Activated CD8-positive, alpha-beta memory T cell treated with anti-CD3 and anti-CD28 coated beads, Interleukin-2, amount 50 U/mL, for 1 hour (primary cell): ENCODE measurements around the gene DNAJA3.
A peak's percentile ranks its signal among the peaks of the same experiment; 100 is the strongest.

Source experiments
- DNase-seq: peaks from one replicate; pipeline ENCODE4 v3.0.0-alpha.2; 2020; ENCODE audit errors: extremely low read depth

Gene DNAJA3

DNA sequence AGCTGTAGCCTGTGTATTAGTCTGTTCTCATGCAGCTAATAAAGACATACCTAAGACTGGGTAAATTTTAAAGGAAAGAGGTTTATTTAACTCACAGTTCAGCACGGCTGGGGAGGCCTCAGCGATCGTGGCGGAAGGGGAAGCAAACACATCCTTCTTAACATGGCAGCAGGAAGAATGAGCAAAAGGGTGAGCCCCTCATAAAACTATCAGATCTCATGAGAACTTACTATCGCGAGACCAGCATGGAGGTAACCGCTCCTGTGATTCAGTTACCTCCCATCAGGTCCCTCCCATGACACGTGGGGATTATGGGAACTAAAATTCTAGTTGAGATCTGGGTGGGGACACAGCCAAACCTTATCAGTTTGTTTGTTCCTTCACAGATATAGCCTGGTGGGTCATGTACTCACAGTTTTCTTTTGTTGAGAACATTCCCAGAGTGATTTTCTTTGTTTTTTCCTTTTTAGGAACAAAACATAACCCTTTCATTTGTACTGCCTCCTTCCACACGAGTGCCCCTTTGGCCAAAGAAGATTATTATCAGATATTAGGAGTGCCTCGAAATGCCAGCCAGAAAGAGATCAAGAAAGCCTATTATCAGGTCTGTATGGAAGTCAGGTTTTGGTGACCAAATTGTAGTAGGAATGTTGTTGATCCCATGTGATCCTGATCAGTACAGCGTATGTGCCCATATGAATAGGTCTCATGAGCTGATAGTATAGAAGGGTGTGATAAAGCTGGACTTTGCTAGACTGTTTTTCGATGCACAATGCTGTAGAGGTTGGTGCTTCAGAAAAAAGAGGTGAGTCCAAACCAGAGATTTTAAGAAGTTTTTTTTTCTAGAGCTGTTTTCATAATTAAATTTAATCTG lies 8.5 kb downstream of the DNAJA3 start:
- DNase-seq, result no peak

DNA sequence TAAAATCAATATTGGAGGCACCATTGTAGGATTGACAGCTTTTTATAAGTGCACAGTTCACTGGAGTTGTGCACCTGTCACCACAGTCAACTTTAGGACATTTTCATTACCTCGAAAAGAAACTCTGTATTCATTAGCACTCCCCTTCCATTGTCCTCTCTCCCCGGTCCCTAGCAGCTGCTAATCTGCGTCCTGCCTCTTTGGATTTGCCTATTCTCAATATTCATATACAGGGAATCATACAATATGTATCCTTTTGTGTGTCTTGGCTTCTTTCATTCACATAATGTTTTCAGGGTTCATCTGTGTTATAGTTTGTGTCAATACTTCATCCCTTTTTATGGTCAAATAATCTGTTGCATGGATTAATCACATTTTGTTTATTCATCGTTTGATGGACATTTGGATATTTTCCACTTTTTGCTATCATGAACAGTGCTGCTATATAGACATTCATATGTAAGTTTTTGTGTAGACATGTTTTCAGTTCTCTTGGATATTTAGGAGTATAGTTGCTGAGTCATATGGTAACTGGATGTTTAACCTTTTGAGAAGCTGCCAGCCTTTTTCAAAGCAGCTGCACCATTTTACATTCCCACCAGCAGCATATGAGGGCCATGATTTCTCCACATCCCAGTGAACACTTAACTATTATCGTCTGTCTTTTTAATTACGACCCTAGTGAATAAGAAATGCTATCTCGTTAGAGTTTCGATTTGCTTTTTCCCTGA lies 9.8 kb downstream of the DNAJA3 start:
- DNase-seq, result no peak

DNA sequence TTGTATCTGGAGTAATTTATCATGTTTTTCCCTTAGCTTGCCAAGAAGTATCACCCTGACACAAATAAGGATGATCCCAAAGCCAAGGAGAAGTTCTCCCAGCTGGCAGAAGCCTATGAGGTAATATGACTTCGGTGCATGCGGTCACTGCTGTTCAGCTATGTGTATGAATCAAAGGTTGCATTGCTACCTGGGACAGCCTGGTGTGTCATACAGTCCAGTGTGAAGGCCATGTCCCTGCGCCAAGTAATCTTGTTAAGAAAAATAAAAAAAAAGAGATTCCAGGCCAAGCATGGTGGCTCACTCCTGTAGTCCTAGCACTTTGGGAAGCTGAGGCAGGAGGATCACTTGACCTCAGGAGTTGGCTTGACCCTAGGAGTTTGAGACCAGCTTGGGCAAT lies 11.7 kb downstream of the DNAJA3 start:
- DNase-seq, result no peak

DNA sequence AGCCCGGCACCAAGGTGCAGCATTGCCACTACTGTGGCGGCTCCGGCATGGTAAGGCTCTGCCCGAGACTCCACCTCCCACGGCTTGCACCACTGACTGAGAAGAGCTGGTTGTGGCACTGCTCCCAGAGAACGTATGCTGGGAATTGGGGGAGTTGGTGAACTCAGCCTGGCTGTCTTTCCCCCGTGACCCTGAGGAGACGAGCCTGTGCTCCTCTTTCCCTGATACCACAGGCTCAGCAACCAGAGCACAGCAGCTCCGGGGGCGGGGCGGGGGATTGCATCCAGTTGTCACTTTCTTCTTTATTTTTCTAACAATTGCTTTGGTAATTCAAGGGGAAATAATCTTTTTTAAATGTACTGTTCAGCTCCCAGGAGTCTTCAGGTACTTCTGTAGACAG lies 16.7 kb downstream of the DNAJA3 start:
- DNase-seq, result no peak

DNA sequence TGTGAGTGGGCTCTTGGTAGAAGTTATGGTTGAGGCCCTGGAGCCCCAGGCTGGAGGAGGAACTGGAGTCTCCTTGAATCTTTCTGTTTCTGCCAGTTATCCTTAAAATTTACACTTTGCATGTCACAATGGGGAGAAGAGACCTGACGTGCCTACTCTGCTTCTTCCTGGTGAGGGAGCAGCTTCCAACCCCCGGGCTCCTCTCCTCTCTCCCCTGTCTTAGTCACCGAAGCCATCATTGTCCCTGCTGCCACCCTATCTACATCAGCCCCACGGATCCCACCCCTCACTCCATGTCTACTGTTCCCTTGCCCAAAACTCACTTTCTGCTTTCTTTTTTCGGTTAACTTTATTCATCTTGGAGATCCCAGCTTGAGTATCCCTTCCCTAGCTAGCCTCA lies 17.6 kb downstream of the DNAJA3 start:
- DNase-seq, result no peak

DNA sequence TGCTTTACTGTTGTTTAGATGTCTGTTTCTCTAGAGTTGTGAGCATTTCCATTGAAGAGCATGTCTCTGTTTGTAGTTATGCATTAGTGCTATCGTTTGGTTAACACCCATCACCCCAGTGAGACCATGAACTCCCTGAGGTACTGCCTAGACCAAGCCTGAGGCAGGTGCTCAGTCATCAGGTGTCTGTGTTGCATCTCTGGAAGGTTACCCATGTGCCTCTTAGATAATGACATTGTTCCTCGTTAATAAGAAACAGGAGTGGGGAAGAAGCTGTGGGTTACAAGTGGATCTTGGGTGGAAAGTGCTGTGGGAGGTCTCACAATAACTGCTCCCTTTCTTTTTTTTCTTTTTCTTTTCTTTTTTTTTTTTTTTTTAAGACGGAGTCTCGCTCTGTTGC lies 18.3 kb downstream of the DNAJA3 start:
- DNase-seq, result no peak

DNA sequence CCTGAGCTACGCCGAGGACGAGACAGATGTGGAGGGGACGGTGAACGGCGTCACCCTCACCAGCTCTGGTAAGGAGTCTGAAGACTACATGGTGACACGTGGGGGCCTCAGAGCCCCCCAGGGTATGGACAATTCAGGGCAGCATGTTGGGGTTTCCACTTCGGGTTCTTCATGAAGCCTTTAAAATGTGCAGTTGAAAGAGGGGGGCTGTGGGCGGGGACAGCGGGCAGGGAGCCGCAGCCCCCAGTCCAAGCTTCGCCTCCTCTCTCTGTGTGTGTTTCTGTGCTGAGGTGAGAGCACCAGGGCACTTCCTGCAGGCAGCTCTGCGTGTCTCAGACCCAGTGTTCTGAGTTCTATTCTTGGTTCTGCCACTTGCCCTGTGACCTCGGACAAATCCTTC lies 24.8 kb downstream of the DNAJA3 start:
- DNase-seq, result no peak

DNA sequence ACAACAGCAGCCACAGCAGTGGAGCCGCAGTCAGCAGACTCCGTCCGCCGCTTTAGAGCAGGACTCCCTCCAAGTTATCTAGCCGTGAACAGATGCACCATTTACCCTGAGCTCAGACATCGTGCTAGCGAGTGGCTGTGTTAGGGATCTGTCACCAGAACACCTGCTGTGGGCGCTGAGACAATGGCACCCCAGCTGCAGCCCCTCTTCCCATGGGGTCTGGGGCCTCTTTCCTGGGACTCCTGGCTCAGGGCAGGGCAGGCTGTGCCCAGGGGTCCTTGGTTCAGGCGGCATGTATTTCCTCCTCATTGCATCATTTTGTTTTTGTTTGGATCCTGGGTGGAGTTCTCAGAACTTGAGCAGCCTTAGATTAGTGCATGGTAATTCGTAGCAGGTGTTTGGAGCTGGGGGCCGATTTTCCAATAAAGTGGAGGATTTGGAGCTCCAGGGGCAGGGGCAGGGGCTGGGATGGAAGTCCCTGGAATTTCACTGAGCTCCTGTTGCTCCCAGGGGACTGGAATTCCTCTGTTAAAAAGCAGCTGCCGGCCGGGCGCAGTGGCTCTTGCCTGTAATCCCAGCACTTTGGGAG lies 25.4 kb downstream of the DNAJA3 start:
- DNase-seq, result no peak

DNA sequence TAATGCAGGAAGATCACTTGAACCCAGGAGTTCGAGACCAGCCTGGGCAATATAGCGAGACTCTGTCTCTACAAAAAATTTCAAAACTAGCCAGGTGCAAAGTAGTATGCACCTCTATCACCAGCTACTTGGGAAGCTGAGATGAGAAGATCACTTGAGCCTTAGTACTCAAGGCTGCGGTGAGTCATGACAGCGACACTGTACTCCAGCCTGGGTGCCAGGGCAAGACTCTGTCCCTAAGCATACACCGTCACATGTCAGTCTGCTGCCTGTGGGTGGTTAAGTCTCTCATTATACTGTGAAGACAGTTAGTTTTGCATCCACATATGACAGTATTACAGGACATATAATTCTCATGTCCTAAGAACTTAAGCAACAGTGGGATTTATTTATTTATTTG lies 27.0 kb downstream of the DNAJA3 start:
- DNase-seq, result no peak

DNA sequence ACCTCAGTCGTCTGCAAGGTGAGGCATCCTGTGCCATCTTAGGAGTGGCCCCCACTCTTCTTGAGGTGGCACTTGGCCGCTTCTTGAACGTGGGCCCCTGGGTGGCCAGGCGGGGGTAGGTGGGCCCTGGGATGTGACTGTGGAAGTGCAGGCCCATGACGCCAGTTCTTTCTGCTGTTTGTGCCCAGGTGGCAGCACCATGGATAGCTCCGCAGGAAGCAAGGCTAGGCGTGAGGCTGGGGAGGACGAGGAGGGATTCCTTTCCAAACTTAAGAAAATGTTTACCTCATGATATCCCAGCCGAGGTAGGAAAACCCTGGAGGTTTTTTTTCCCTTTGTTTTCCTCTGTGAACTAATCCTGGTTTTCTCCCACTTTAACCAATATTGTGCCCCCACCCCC lies 29.0 kb downstream of the DNAJA3 start:
- DNase-seq, result no peak

DNA sequence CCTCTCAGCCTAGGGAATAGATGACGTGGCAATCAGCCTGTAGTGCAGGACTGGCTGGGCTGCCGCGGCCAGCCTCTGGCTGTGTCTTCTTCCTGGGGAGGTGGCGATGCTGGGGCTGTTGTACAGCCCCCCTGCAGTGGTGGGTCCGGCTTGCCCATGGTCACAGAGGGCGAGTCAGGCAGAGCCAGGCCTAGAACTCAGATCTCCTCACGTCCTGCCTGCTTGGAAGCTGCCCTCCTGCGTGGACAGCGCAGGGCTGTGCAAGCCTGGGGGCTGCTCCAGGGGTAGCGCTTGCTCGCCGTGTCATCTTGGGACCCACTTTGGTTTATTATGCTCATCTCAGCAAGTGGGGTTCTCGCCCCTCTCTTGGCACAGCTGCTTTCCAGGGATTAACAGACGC lies 29.4 kb downstream of the DNAJA3 start:
- DNase-seq, result no peak

DNA sequence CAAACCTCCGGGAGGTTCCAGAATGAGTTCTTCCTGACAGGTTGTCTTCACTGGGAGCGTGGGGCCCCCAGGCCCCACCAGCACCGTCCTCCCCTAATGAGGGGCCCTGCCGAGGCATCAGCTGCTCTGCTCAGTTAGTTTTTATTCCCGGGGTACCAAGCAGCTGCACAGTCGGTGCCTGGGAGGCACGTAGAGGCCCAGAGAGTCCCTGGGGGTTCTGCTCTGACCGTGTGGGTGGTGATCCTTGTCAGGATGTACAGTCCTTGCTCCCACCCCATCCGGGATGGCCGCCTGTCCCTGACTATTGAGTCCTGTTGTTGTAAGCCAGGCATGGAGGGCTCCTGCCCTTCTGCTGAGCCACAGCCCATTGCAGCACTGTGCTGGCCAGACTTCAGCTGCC lies 30.3 kb downstream of the DNAJA3 start:
- DNase-seq, result no peak

DNA sequence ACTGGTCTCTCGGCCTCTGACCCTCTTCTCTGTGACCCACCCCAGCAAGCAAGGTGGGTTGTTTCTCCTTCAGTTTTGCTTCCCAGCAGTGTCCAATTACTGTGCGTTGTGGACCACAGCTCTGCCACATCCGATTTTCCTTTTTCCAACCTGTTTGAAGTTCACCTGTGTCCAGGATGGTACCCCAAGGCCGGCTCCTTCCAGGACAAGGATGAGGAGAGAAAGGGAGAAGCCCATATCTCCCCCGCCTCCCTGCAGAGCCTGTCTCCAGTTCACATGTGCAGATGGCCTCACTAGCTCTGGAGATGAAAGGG lies 35.2 kb downstream of the DNAJA3 start:
- no peak for DNase-seq

DNA sequence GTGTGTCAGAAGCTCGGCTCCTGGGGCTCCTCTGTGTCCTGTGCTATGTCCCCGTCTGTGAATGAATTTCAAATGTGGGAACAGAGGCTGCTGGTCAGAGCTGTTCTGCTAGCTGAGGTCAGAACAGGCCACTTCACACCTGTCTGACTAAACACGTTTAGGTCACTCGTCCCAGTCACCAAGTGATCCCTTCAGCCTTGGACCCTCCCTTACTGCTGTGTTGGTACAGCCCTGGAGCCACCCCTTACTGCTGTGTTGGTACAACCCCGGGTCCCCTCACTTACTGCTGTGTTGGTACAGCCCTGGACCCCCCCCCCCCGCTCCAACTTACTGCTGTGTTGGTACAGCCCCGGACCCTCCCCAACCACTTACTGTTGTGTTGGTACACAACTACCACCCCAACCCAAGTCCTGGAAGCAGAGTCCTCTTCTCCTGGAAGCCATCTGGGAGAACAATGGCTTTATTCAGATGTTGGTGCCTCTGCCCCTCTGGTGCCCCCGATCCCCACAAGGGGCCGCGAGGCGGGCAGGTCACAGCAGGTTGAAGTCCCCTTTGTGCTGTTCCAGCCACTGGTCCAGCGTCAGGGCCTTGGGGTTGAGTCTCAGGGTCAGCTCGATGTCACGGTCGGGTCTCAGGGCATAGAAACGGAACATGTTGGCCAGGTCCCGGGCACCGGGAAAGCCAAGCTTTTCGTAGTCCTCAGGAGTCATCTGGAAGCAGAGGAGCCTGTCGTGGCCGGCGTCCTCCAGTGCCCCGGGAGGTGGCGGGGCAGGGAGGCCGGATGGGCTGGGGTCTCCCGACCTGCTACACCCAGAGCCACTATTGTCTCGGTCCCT lies 35.8 kb downstream of the DNAJA3 start:
- DNase-seq, result no peak

DNA sequence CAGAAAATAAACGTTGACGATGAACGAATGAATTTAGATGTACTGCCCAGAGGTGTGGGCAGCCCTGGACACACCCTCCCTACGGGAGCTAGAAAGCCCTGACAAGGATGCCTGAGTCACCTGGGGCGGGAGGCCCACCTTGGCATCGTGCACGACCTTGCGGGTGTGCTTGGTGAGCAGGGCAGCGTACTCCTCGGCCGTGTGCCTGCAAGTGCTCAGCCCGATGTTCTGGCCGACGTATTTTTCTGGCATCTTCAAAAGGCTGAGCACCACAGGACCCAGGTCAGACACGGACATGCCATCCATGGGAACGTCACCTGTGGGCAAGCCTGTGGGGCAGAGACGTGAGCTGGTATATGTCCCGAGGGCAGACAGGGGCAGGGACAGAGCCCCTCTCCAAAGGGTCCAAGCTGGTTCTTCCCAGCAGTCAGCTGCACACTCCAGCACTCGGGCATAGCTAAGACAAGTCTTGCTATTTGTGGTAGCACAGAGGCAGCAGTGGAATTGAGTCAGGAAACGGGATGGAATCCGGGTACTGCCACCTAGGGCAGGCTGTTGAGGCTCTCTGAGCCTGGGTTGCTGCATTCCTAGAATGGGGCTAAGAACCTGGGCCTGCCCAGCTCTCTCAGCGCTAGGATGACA lies 38.0 kb downstream of the DNAJA3 start:
- DNase-seq, result no peak

DNA sequence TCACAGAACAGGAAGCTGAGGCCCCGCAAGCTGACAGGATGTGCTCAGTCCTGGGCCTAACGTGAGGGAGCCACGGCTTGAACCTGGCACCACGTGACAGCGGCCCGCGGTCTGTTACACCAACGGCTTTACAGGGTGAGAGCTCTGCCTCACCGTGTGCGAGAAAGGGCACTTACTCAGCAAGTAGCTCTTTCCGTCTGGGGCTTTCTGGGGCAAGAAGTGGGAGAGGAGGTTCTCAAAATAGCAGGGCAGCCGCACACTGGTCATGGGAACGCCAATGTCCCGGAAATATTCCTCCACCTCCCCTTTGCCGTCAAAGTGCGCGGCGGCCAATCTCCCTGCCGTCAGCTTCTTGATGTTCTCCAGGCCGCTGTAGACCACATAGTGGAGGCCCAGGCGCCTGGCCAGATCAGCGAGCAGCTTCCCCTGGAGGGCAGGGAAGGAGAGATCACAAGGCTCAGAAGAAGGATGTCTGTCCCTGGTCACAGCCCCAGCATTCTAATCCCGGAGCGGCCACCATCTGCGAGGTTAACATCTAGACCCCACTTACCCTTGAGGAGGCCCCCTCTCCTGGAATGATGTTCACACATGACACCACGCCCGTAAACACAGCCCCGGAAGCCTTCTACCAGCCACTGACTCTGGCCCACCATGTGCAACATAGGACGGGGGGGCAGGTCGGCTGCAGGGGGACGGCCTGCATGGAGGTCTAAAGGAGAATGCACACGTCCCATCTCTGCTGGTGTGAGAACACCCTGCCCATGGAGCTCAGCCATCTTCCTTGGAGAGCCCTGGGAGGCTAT lies 40.5 kb downstream of the DNAJA3 start:
- peak; percentile 28 for DNase-seq

DNA sequence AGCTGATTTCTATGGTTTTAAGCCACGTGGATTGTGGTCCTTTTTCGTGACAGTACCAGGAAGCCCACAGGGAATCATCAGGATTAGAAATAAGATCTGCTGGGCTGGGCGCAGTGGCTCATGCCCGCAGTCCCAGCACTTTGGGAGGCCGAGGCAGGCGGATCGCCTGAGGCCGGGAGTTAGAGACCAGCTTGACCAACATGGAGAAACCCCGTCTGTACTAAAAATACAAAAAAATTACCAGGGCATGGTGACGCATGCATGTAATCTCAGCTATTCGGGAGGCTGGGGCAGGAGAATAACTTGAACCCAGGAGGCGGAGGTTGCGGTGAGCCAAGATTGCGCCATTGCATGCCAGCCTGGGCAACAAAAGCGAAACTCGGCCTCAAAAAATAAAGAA lies 42.2 kb downstream of the DNAJA3 start:
- no peak for DNase-seq

DNA sequence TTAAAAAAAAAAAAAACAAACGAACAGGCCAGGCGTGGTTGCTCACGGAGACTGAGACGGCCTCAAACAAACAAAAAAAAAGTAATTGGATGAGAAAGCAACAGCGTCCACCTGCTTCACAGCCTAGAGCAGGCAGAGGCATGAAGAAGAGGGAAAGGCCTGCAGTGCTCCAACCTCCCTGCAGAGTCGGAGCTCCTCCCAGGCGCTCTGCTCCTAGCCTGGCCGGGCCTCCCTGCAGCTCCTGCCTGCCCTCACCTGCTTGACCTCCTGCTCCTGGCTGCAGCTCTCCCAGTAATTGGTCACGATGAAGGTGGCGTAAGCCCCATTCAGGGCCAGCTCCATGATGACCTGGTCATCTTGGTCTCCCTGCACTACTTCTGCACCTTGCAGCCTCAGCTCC lies 43.3 kb downstream of the DNAJA3 start:
- no peak for DNase-seq

DNA sequence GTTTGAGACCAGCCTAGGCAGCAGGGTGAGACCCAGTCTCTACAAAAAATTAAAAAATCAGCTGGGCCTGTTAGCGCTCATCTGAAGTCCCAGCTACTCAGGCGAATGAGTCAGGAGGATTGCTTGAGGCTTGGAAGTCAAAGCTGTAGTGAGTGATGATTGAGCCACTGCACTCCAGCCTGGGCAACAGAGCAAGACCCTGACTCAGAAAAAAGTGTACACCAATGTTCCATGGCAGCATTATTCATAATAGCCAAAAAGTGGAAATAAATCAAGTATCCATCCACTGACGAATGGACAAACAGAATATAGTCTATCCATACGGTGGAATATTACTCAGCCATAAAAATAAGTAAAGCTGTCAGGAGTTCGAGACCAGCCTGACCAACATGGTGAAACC lies 46.2 kb downstream of the DNAJA3 start:
- DNase-seq, result no peak

DNA sequence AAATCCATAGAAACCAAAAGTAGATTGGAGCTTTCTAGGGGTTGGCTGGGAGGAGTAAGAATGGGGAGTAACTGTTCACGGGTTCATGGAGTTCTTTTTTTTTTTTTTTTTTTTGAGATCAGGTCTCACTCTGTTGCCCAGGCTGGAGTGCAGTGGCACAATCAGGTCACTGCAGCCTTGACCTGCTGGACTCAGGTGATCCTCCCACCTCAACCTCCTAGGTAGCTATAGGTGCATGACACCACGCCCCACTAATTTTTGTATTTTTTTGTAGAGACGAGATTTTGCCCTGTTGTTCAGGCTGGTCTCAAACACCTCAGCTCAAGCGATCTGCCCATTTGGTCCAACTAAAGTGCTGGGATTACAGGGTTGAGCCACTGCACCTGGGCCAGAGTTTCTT lies 47.2 kb downstream of the DNAJA3 start:
- DNase-seq, result no peak
